GM12878 (cell line): ENCODE results near the gene MYL12A. TPM values are rescaled to one million over a fixed set of nuclear protein-coding genes. Genes with fewer than 3 reads are reported as not detected.

Experiments
- ATF2 ChIP-seq: IDR thresholded peaks from 2 replicates; pipeline ENCODE4 v1.6.1; 2012; ENCODE audit warnings: low read length, inconsistent platforms
- BCLAF1 ChIP-seq: fragments of 450-650 bp; IDR thresholded peaks from 2 replicates; pipeline ENCODE4 v1.6.1; 2017; ENCODE audit warnings: antibody characterized with exemption, mild to moderate bottlenecking, moderate library complexity
- HDGF ChIP-seq: fragments of 450-650 bp; IDR thresholded peaks from 2 replicates; pipeline ENCODE4 v1.6.1; 2016; ENCODE audit warnings: antibody characterized with exemption
- KAT2A ChIP-seq: conservative IDR thresholded peaks from 2 replicates; pipeline ENCODE4 v1.6.1; 2011; ENCODE audit warnings: low read depth, low read length; ENCODE audit not compliant: control insufficient read depth
- KLF5 ChIP-seq: fragments of 450-650 bp; IDR thresholded peaks from 2 replicates; pipeline ENCODE4 v1.6.1; 2014; ENCODE audit warnings: mild to moderate bottlenecking; ENCODE audit not compliant: partially characterized antibody
- PBX3 ChIP-seq: IDR thresholded peaks from 2 replicates; pipeline ENCODE4 v1.6.1; 2011; ENCODE audit warnings: mild to moderate bottlenecking, low read depth, low read length, moderate library complexity; ENCODE audit not compliant: insufficient replicate concordance
- TAF1 ChIP-seq: IDR thresholded peaks from 2 replicates; pipeline ENCODE4 v1.6.1; 2011; ENCODE audit warnings: mild to moderate bottlenecking, low read depth, low read length, borderline replicate concordance
- TCF3 ChIP-seq: IDR thresholded peaks from 2 replicates; pipeline ENCODE4 v1.6.1; 2012; ENCODE audit warnings: low read depth, mild to moderate bottlenecking, low read length, borderline replicate concordance; ENCODE audit not compliant: insufficient read depth
- WRNIP1 ChIP-seq: IDR thresholded peaks from 2 replicates; pipeline ENCODE4 v1.6.1; 2011; ENCODE audit warnings: low read depth, low read length, improper control_type of control experiment, borderline replicate concordance
- ZBTB11 ChIP-seq: fragments of 450-650 bp; formaldehyde crosslinking; IDR thresholded peaks from 2 replicates; pipeline ENCODE4 v1.5.0; 2022; ENCODE audit warnings: mild to moderate bottlenecking, missing genetic modification characterization
- ZBTB40 ChIP-seq: fragments of 450-650 bp; IDR thresholded peaks from 2 replicates; pipeline ENCODE4 v1.6.1; 2016; ENCODE audit warnings: mild to moderate bottlenecking, moderate library complexity, borderline replicate concordance
- polyA plus RNA-seq, 11 experiments: library from polyadenylated mRNA; depleted of rRNA in 4 of 11; unstranded in 6 of 11; stranded (reverse) in 5 of 11; fragments of >200 nt; fragmentation: Nextera tagmentation in 4 of 11; fragmentation: Illumina TruSeq in 1 of 11; extraction: Ambion mirVana in 4 of 11; extraction: Trizol in 1 of 11; gene quantifications; 1 replicate in 1 of 11; 2 replicates in 10 of 11; pipeline versions ENCODE4 v1.2.1 to v1.2.3, GENCODE V29; 2011 to 2016; ENCODE audit warnings: inconsistent platforms in 2 of 11, missing spikeins in 2 of 11, low read depth in 1 of 11
- total RNA-seq, 4 experiments: library from RNA; depleted of rRNA in 3 of 4; stranded (reverse); fragments of >200 nt in 3 of 4; fragmentation: Illumina TruSeq in 1 of 4; extraction: Trizol in 1 of 4; gene quantifications; 2 replicates each; pipeline versions ENCODE4 v1.2.1 to v1.2.3, GENCODE V29; 2013 to 2021

MYL12A gene
- total and polyA plus RNA-seq, 10 of the 15 experiments (the other 5 are each of a cell fraction or from before 2014, with no cell fraction given): 488 to 1,663 (median 924) TPM

GRCh38 chr18:3245853-3246634 is 1.6 kb upstream of the MYL12A start (continued):
- TF ChIP-seq ZBTB11 (no peak), WRNIP1 (no peak), PBX3 (no peak), TAF1 (peak; percentile 38; the same call in 1 of the 2 replicates), ZBTB40 (0 out of 2 replicates have a peak, but pooled peaks have one; percentile 18), KLF5 (no peak), BCLAF1 (no peak), ATF2 (no peak; the same call in 1 of the 2 replicates), HDGF (peak; percentile 38; the same call in 1 of the 2 replicates), TCF3 (0 out of 2 replicates have a peak, but pooled peaks have one; percentile 38), KAT2A (no peak)
